Testis (tissue), 2 donors: ENCODE data around the gene CCDC194.

ENCODE experiments used
- POLR2A ChIP-seq: fragments of 450-650 bp; IDR thresholded peaks from one replicate; pipeline ENCODE4 v1.6.1; 2017; ENCODE audit warnings: antibody characterized with exemption, mild to moderate bottlenecking, moderate library complexity
- TF ChIP-seq, protein P1 (sequence below), 3 experiments: fragments of 450-650 bp in 2 of 3; fragments of 200-600 bp in 1 of 3; sonication (generic) in 1 of 3; IDR thresholded peaks; one replicate each; pipeline ENCODE4 v1.5.1; 2016 to 2019; ENCODE audit warnings: antibody characterized with exemption in 3 of 3, mild to moderate bottlenecking in 2 of 3, moderate library complexity in 1 of 3

DNA sequence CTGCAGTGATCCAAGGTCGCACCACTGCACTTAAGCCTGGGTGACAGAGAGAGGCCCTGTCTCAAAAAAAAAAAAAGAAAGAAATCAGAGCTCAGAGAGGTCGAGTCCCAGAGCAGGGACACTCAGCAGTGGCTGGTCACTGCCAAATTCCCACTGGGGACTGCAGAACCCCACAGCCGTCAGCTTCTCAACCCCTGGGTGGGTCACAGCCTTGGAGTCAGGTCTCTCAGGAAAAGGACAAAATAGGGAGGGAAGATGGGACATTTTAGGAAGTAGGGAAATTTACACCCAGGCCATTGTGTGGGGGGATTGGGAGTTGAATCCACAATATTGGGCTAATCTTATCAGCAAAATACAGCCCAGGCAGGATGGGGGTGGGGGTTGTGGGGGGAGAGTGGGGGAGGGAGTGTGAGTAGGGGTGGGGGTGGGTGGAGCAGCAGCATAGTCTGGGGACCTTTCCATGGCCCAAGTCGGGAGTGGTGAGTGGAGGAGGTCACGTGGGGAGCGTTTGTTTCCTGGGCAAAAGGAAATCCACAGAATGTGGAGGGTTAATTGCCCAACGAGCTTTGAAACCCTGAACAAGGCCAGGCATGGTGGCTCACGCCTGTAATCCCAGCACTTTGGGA lies 5.0 kb upstream of the CCDC194 start:
- TF ChIP-seq, protein P1, sequence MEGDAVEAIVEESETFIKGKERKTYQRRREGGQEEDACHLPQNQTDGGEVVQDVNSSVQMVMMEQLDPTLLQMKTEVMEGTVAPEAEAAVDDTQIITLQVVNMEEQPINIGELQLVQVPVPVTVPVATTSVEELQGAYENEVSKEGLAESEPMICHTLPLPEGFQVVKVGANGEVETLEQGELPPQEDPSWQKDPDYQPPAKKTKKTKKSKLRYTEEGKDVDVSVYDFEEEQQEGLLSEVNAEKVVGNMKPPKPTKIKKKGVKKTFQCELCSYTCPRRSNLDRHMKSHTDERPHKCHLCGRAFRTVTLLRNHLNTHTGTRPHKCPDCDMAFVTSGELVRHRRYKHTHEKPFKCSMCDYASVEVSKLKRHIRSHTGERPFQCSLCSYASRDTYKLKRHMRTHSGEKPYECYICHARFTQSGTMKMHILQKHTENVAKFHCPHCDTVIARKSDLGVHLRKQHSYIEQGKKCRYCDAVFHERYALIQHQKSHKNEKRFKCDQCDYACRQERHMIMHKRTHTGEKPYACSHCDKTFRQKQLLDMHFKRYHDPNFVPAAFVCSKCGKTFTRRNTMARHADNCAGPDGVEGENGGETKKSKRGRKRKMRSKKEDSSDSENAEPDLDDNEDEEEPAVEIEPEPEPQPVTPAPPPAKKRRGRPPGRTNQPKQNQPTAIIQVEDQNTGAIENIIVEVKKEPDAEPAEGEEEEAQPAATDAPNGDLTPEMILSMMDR (IDR thresholded peaks at IDR 0.05) = no peak
- no peak for TF ChIP-seq POLR2A
